H1 (cell line): ENCODE results near the gene RNF186.

Experiments used
- ATF3 ChIP-seq: IDR thresholded peaks from 2 replicates; pipeline ENCODE4 v1.6.1; 2011; ENCODE audit warnings: low read depth, mild to moderate bottlenecking, low read length; ENCODE audit not compliant: insufficient read depth
- BCL11A ChIP-seq, 2 experiments: IDR thresholded peaks; one replicate each; pipeline ENCODE4 v1.6.1; 2011; ENCODE audit warnings: low read depth in 2 of 2, low read length in 2 of 2, mild to moderate bottlenecking in 2 of 2
- CHD1 ChIP-seq: IDR thresholded peaks from 2 replicates; pipeline ENCODE4 v1.6.1; 2012; ENCODE audit warnings: low read depth, low read length, improper control_type of control experiment
- CTCF ChIP-seq, 3 experiments: IDR thresholded peaks; 1 replicate in 2 of 3; 2 replicates in 1 of 3; pipeline versions ENCODE4 v1.5.1 to v1.6.1; 2011; ENCODE audit warnings: low read length in 3 of 3, mild to moderate bottlenecking in 3 of 3, inconsistent platforms in 2 of 3, low read depth in 1 of 3, moderate library complexity in 1 of 3; ENCODE audit not compliant: insufficient read depth in 1 of 3; ENCODE audit errors: control extremely low read depth in 1 of 3
- EP300 ChIP-seq, 2 experiments: IDR thresholded peaks; 1 replicate in 1 of 2; 2 replicates in 1 of 2; pipeline ENCODE4 v1.6.1; 2011 to 2012; ENCODE audit warnings: low read depth in 2 of 2, low read length in 2 of 2, mild to moderate bottlenecking in 2 of 2, borderline replicate concordance in 1 of 2, inconsistent platforms in 1 of 2, moderate library complexity in 1 of 2
- EZH2 ChIP-seq: fragments of 200-600 bp; sonication (generic); IDR thresholded peaks from 2 replicates; pipeline ENCODE4 v1.7.1; 2012; ENCODE audit warnings: low read depth, mild to moderate bottlenecking, moderate library complexity, low read length, inconsistent platforms; ENCODE audit not compliant: severe bottlenecking
- HDAC6 ChIP-seq: IDR thresholded peaks from one replicate; pipeline ENCODE4 v1.7.1; 2012; ENCODE audit warnings: low read depth, mild to moderate bottlenecking, inconsistent platforms, low read length, moderate library complexity
- JUND ChIP-seq: IDR thresholded peaks from 2 replicates; pipeline ENCODE4 v1.6.1; 2011; ENCODE audit warnings: mild to moderate bottlenecking, improper control_type of control experiment, low read length
- POLR2A ChIP-seq, 2 experiments: IDR thresholded peaks; 1 replicate in 1 of 2; 2 replicates in 1 of 2; pipeline ENCODE4 v1.6.1; 2011; ENCODE audit warnings: low read depth in 2 of 2, low read length in 2 of 2, mild to moderate bottlenecking in 2 of 2; ENCODE audit errors: control extremely low read depth in 1 of 2
- SIN3A ChIP-seq, 2 experiments: IDR thresholded peaks in 1 of 2; conservative IDR thresholded peaks in 1 of 2; 2 replicates each; pipeline ENCODE4 v1.6.1; 2011 to 2012; ENCODE audit warnings: low read length in 2 of 2, improper control_type of control experiment in 1 of 2, low read depth in 1 of 2, mild to moderate bottlenecking in 1 of 2
- SIRT6 ChIP-seq: IDR thresholded peaks from one replicate; pipeline ENCODE4 v1.7.1; 2012; ENCODE audit warnings: low read length, inconsistent platforms
- SP4 ChIP-seq: IDR thresholded peaks from 2 replicates; pipeline ENCODE4 v1.6.1; 2012; ENCODE audit warnings: low read length, inconsistent platforms
- TAF1 ChIP-seq: IDR thresholded peaks from 2 replicates; pipeline ENCODE4 v1.6.1; 2011; ENCODE audit warnings: mild to moderate bottlenecking, low read depth, low read length

GRCh38 chr1:19809044-19809750 lies 5.9 kb downstream of the RNF186 start:
- TF ChIP-seq CTCF (IDR thresholded peaks at IDR 0.05; ENCODE audit: control extremely low read depth in 1 of 3, insufficient read depth in 1 of 3, low read depth in 1 of 3, low read length in 3 of 3) = no peak
- TF ChIP-seq BCL11A (IDR thresholded peaks at IDR 0.05; ENCODE audit: low read depth in 2 of 2, low read length in 2 of 2) = no peak
- no peak for TF ChIP-seq CHD1
- no peak for TF ChIP-seq EZH2
- no peak for TF ChIP-seq POLR2A (IDR thresholded peaks at IDR 0.05; ENCODE audit: control extremely low read depth in 1 of 2, low read depth in 2 of 2, low read length in 2 of 2)
- TF ChIP-seq SP4 = no peak
- TF ChIP-seq SIRT6 = no peak
- no peak for TF ChIP-seq ATF3
- no peak for TF ChIP-seq SIN3A (conservative IDR thresholded peaks at IDR 0.05 in 1 of 2, IDR thresholded peaks at IDR 0.05 in 1 of 2; ENCODE audit: low read depth in 1 of 2, low read length in 2 of 2)
- TF ChIP-seq JUND = no peak
- no peak for TF ChIP-seq EP300 (IDR thresholded peaks at IDR 0.05; ENCODE audit: borderline replicate concordance in 1 of 2, low read depth in 2 of 2, low read length in 2 of 2)
- TF ChIP-seq HDAC6 = no peak
- TF ChIP-seq TAF1 = no peak
